RWPE1 (cell line): ENCODE data around the gene TAX1BP3.

Source experiments
- CTCF ChIA-PET: fragments of 350-600 bp; sonication (Branson Sonifier 250); formaldehyde crosslinking; extraction: SDS; loops from one replicate; lab custom pipeline; 2021; lab: Yijun Ruan, JAX
- POLR2A ChIA-PET: fragments of 400-600 bp; formaldehyde crosslinking; extraction: SDS; loops from one replicate; lab custom pipeline; 2020; ENCODE audit warnings: antibody characterized with exemption; ENCODE audit not compliant: low non-redundant PET; lab: Yijun Ruan, JAX
- DNase-seq: peaks from one replicate; pipeline ENCODE4 v3.0.0; 2012; ENCODE audit warnings: low spot score
- H3K27ac ChIP-seq: fragments of 450-650 bp; 2 replicates; pipeline ENCODE4 v1.5.1; 2017
- TF ChIP-seq, protein P1 (sequence below): fragments of 450-650 bp; conservative IDR thresholded peaks from 2 replicates; pipeline ENCODE4 v1.5.1; 2017; ENCODE audit warnings: low read depth, mild to moderate bottlenecking

TAX1BP3 gene

DNA sequence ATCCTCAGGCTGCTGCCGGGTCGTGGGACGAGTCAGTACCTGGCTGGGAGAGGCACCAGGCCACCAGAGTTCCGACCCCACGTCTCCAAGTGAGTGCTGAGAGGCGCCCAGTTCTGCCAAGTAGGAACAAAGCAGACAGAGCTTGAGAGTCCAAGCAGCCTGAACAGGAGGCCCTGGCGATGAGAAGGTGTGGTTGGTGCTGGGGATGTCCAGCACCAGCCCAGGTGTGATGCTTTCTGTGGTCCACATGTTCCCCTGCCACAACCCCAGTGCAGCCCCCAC lies 10.8 kb downstream of the TAX1BP3 start:
- peak overlapping the region; percentile 92 for H3K27ac ChIP-seq
- DNase-seq = no peak
- ChIA-PET CTCF (interaction anchor here (0.6 kb wide), 1 partner anchor 1405 kb away, joined by 6 read pairs; no protein-coding TSS in a partner anchor), POLR2A (no interaction called here)
- TF ChIP-seq, protein P1, sequence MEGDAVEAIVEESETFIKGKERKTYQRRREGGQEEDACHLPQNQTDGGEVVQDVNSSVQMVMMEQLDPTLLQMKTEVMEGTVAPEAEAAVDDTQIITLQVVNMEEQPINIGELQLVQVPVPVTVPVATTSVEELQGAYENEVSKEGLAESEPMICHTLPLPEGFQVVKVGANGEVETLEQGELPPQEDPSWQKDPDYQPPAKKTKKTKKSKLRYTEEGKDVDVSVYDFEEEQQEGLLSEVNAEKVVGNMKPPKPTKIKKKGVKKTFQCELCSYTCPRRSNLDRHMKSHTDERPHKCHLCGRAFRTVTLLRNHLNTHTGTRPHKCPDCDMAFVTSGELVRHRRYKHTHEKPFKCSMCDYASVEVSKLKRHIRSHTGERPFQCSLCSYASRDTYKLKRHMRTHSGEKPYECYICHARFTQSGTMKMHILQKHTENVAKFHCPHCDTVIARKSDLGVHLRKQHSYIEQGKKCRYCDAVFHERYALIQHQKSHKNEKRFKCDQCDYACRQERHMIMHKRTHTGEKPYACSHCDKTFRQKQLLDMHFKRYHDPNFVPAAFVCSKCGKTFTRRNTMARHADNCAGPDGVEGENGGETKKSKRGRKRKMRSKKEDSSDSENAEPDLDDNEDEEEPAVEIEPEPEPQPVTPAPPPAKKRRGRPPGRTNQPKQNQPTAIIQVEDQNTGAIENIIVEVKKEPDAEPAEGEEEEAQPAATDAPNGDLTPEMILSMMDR = no peak

DNA sequence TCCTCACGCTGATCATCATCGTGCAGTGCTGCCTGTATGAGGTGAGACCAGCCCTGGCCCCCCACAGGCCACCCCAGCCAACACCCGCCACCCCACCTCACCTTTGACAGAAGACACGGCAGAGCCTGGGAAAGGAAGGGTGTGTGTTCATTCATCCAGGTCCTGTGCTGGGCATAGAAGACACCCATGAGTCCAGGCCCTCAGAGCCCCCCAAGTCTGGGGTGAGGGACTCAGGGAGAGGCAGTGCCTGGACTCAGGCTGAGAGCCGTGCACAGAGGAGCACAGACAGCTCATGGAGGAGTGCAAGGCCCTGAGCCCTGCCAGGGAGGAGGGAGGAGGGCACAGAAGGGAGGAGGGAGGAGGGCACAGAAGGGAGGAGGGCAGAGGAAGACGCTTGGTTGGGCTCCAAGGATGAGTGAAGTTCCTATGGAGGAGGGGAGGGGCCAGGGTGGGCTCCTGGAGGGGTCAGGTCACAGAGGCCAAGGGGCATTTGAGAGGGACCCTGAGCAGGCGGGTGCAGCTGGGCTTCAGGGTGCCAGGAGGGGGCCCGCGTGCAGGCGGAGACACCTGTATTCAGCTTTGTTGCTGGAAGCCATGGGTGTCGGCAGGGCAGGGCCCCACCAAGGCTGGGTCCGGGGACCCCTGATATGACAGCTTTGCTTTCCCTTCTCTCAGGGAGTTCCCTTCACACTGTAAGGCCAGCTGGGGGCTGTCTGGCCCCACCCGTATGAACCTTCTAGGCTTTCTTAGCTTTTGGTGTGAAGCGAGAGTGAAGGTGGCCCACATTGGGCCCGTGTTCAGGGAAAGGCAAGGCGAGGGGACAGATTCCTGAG lies 11.4 kb downstream of the TAX1BP3 start:
- no peak for DNase-seq
- TF ChIP-seq, protein P1 = no peak
- ChIA-PET POLR2A (no interaction called here), CTCF (no interaction called here)
- peak overlapping the region; percentile 92 for H3K27ac ChIP-seq

DNA sequence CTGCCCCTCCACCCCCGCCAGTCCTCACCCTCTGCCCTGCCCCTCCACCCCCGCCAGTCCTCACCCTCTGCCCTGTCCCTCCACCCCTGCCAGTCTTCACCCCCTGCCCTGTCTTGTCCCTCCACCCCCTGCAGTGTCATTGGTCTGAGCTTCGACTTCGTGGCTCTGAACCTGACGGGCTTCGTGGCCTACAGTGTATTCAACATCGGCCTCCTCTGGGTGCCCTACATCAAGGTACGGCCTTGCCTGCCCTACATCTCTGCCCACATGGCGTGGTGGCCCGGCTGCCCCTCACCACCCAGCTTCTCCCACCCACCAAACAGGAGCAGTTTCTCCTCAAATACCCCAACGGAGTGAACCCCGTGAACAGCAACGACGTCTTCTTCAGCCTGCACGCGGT lies 12.0 kb downstream of the TAX1BP3 start:
- no peak for DNase-seq
- CTCF ChIA-PET = no interaction called here
- TF ChIP-seq, protein P1 = no peak
- POLR2A ChIA-PET = no interaction called here
- peak overlapping the region; percentile 92; the same call in 1 of the 2 replicates for H3K27ac ChIP-seq

DNA sequence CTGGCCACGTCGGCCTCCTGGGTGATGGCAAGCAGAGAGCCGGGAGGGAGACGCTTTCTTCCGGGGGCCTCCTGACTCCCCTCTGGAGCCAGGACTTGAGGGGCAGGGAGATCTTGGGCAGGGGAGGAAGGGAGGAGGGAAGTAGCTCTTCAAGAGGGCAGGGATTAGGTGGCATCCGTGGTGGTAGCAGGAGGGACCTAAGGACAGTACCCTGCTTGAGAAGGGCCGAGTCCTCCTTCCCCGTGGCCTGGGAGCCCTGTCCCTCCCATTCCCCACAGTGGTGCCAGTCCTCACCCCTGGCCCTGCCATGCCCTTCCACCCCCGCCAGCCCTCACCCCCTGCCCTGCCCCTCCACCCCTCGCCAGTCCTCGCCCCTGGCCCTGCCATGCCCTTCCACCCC lies 12.6 kb downstream of the TAX1BP3 start:
- ChIA-PET POLR2A (interaction anchor here (0.8 kb wide), 1 partner anchor 11 kb away, joined by 4 read pairs; no protein-coding TSS in a partner anchor), CTCF (no interaction called here)
- DNase-seq = no peak
- TF ChIP-seq, protein P1 = no peak
- no peak overlapping the region for H3K27ac ChIP-seq

DNA sequence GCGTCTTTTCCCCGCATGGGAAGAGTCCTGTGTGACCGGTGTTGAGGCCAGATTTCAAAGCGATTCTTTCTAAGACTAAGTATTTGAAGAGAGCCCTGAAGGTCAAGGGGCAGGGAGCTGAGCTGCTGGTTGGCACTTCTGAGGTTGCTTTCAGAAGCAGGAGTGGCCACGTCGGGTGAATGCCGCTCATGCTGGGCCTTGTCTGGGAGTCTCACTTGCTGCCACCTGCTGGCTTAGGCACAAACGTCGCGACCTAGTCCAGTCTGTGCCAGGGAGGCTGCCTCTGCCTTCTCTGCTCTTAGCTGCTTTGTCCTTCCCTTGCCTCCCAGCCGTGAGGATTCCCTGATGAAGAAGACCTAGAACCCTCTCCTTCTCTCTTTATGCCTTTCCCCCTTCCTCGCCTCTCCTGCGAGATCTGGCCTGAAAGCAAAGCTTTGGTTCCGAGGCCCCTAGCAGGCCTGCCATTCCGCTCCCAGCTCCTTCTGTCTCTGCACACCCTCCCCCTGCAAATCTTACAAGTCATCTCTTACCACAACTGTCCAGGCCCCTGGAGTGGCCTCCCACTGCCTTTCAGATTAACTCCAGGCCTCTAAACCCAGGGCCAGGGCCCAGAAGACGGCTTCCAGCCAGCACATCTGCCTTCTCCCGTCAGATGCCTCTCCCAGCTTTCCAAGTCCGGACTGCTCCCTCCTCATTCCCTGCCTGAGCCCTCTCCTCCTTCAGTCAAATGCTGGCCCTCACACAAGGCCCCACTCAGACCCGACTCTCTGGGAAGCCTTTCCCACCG lies 20.4 kb downstream of the TAX1BP3 start:
- POLR2A ChIA-PET = interaction anchor here (0.7 kb wide), 1 partner anchor 19 kb away, joined by 3 read pairs; no protein-coding TSS in a partner anchor
- CTCF ChIA-PET = interaction anchor here (0.5 to 2.2 kb wide), 9 partner anchors 11 to 799 kb away, joined by 3 to 12 read pairs (median 5); partner anchors contain the start of genes CTNS and SHPK
- DNase-seq = no peak
- peak overlapping the region; percentile 12; the same call in 1 of the 2 replicates for H3K27ac ChIP-seq
- TF ChIP-seq, protein P1 = peak; percentile 53

DNA sequence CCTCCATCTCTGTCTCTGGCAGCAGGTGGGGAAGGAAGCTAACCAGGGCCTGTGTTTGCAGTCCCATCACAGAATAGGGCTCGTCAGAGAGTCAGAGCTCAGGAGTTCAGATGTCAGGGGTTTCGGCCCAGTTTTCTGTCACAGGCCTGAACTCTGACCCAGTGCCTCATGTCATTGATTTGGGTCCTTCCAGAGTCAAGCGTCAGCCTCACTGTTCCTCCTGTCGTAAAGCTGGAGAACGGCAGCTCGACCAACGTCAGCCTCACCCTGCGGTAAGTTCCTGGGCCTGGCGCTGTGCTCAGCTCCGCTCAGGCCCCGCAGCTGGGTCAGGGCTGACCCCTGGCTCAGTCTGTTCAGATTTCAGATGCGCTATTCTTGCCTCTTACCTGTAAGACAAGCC lies 21.1 kb downstream of the TAX1BP3 start:
- ChIA-PET POLR2A (no interaction called here), CTCF (interaction anchor here (0.6 to 2.2 kb wide), 4 partner anchors 11 to 603 kb away, joined by 3 to 12 read pairs (median 6); partner anchors contain the start of genes CTNS and SHPK)
- DNase-seq = no peak
- H3K27ac ChIP-seq = peak overlapping the region; percentile 12; the same call in 1 of the 2 replicates
- TF ChIP-seq, protein P1 = no peak
